Fibroblast of the aortic adventitia (primary cell): ENCODE results near the gene IBA57. TPM values are rescaled to one million over a fixed set of nuclear protein-coding genes. Genes with fewer than 3 reads are reported as not detected.

ENCODE experiments used
- DNase-seq: peaks from one replicate; pipeline ENCODE4 v3.0.0-alpha.2; 2010; ENCODE audit warnings: low read depth
- H3K4me3 ChIP-seq: 2 replicates; pipeline ENCODE4 v1.5.1; 2011; ENCODE audit warnings: low read depth, mild to moderate bottlenecking, control low read depth, low read length, moderate library complexity
- CTCF ChIP-seq: IDR thresholded peaks from 2 replicates; pipeline ENCODE4 v1.5.1; 2011; ENCODE audit warnings: mild to moderate bottlenecking, low read length, control low read depth, inconsistent platforms; ENCODE audit not compliant: insufficient read depth
- total RNA-seq: library from RNA; depleted of rRNA; stranded (reverse); fragments of >200 nt; gene quantifications from 2 replicates; pipeline ENCODE4 v1.2.3, GENCODE V29; 2012; ENCODE audit warnings: low replicate concordance

Gene IBA57
- total RNA-seq, result 6.1 and 16.9 TPM in 2 replicates

DNA sequence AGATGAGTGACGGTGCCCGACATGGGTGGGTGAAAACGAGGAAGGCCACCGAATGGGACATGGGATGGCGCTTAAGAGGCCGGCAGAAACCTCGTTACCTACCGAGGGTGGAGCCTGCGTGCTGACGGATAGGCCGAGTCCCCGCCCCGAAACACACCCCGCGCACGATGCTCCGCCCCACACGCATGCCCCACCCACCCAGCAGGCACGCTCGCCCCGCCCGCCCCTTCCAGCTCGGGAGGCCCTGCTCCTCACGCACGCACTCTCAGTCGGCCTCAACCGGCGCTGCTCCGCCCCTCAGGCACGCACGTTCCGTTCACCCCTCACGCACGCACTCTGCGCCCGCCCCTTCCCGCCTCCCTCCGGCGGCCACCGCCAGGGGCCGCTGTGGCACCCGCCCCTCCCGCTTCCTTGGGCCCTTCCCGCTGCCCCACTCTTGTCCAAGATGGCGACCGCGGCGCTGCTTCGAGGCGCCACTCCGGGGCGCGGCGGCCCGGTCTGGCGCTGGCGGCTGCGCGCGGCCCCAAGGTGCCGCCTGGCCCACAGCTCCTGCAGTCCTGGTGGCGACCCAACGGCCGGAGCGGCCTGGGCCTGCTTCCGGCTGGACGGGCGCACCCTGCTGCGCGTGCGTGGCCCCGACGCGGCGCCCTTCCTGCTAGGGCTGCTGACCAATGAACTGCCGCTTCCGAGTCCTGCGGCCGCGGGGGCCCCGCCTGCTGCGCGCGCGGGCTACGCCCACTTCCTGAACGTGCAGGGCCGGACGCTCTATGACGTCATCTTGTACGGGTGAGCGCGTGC, at the start of gene IBA57:
TSS of gene IBA57 (plus strand) at position 433 of the 798 bp plus-strand sequence. CDS start at position 446, 13 bp downstream.
- H3K4me3 ChIP-seq, result peak within 1 kb of the TSS; percentile 87
- peak; percentile 87 for TF ChIP-seq CTCF
- peak; percentile 98 for DNase-seq

- no peak for TF ChIP-seq CTCF
Measured at GRCh38 chr1:228117335-228117734, 48.3 kb upstream of the IBA57 start.

GRCh38 chr1:228118040-228118439, 47.6 kb upstream of the IBA57 start:
- H3K4me3 ChIP-seq, result no peak overlapping the region
- no peak for TF ChIP-seq CTCF
- DNase-seq, result no peak

More at GRCh38 chr1:228117335-228117734, 48.3 kb upstream of the IBA57 start:
- no peak overlapping the region for H3K4me3 ChIP-seq
- DNase-seq, result no peak

DNA sequence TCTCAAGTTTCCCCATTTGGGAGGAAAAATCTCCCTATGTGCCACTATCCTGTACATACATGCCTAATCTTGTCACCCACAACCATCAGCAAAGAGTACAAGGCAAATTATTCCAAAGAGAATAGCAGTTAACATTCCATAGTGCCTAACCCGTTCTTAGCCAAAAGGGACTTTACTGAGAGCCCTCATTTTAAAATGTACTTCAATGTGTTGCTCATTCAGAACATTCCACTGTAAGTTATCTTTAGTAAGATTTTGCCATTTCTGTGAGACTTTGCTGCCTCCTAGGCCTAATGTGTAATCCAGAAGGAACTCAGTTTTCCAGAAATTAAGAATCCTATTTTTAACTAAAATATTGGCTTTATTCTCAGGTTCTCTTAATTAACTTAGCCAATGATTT, 45.3 kb upstream of the IBA57 start:
- no peak overlapping the region for H3K4me3 ChIP-seq
- peak; percentile 45 for DNase-seq
- no peak for TF ChIP-seq CTCF

DNA sequence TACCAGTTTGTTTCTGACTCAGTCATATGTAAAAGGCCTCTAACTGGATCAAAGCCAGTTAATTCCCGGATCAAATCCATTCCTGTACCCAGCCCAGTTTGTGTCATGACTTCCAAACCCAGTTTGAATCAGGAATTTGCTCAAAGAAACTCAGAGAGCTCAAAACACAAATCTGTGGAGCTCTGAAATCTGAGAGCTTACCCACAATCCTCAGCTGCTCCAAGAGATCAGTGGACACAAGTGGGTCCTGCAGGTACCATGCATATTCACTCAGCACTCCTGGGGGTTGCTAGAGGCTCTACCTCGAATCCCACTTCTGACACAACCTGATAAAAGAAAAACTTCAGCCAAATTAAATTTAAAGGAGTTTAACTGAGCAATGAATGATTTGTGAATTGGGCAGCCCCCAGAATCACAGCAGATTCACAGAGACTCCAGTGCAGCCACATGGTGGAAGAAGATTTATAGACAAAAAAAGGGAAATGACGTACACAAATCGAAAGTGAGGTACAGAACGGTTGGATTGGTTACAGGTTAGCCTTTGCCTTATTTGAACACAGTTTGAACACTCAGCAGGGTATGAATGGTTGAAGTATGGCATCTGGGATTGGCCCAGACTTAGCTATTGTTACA, 44.6 kb upstream of the IBA57 start:
- no peak overlapping the region for H3K4me3 ChIP-seq
- peak; percentile 10 for TF ChIP-seq CTCF
- peak; percentile 83 for DNase-seq

DNA sequence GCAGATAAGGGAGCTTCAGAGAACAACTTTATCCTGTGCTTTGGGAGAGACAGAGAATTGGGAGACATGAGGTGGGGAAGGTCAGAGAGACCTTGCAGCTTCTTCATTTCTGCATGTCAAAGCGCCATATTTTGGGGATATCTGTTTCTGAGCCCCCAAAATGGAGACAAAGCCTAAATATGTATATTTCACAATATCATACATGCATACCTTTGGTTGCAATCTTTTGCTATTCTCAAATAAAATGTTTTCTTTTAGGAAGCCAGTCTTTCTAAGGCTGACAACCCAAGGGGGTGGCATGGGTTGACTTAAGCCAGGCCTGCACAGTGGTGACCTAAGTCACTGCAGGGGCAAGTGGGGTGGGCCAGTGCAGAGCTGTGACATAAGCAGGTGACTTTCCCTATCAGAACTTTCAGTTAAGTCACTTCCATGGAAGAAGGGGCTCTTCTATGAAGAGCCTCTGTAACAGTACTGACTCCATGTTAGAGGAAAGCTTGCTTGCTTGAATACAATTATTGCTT, 42.6 kb upstream of the IBA57 start:
- DNase-seq, result no peak
- no peak for TF ChIP-seq CTCF
- no peak overlapping the region for H3K4me3 ChIP-seq
